NCI-H2029 (cell line): ENCODE data around the gene PGAP6.
"Not testable (repeated sequence)": the region's sequence is repeated elsewhere in the genome, so short reads cannot be mapped to it uniquely, and the experiment has no call there.

Experiments
- DNase-seq: peaks from one replicate; lab custom pipeline; 2025; lab: John Stamatoyannopoulos, UW

Gene PGAP6, protein sequence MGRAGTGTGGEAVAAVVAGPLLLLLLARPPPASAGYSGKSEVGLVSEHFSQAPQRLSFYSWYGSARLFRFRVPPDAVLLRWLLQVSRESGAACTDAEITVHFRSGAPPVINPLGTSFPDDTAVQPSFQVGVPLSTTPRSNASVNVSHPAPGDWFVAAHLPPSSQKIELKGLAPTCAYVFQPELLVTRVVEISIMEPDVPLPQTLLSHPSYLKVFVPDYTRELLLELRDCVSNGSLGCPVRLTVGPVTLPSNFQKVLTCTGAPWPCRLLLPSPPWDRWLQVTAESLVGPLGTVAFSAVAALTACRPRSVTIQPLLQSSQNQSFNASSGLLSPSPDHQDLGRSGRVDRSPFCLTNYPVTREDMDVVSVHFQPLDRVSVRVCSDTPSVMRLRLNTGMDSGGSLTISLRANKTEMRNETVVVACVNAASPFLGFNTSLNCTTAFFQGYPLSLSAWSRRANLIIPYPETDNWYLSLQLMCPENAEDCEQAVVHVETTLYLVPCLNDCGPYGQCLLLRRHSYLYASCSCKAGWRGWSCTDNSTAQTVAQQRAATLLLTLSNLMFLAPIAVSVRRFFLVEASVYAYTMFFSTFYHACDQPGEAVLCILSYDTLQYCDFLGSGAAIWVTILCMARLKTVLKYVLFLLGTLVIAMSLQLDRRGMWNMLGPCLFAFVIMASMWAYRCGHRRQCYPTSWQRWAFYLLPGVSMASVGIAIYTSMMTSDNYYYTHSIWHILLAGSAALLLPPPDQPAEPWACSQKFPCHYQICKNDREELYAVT

DNA sequence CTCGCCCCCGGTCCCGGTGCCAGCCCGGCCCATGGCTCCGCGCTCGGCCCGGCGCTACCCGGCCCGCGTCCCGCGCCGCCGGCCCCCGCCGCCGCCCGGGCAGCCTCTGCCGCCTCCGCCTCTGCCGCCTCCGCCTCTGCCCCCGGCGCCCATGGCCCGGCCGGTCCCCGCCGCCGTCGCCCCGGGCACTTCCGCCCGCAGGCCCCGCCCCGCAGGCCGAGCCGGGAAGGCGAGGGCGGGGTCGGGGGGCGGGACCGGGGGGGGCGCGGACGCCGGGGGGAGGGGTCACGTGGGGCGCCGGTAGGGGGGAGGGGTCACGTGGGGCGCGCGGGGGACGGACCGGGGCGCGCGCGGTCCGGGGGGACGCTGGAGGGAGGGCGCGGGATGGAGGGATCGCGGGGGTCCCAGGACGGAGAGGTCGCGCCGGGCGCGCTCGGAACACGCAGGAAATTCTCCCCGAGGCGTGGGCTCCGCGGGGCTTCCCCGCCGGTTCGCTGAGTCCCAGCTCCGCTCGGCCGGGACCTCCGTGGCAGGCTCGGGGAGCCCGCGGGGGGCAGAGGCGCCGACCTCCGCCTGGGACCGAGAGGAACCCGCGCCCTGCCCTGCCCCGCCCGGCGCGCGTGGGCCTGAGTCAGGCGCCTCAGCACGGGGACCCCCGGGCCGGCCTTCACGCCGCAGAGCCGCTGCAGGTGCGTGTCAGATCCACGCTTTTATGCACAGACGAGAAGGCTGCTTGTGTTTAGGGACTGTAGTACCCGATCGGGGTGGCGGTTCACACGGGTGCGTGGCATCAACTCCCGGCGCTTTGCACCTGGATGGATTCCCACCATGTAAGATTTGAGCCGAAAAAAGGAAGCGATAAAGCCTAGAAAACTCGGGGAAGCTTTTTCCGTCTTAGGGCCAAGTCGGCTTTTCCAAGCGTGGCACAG lies at the start of gene PGAP6:
PGAP6 (minus strand) TSS at position 190 of the 929 bp plus-strand sequence; CDS start at position 33, 157 bp downstream.
- DNase-seq = peak; percentile 45

DNA sequence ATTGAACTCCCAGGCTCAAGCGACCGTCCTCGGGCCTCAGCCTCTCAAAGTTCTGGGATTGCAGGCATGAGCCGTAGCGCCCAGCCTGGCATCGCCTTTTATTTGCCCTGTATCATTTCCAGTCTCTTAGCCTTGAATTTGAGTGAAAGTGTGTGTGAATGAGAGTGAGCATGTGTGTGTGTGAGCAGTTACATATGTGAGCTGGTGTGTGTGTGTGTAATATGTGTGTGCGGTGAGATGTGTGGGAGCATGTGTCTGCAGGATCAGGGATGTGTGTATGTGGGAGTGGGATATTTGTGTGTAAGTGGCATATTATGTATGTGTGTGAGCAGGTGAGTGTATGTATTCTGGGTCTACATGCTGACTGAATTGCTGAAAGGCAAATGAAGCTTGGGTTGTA lies 49.1 kb upstream of the PGAP6 start:
- DNase-seq = no peak

DNA sequence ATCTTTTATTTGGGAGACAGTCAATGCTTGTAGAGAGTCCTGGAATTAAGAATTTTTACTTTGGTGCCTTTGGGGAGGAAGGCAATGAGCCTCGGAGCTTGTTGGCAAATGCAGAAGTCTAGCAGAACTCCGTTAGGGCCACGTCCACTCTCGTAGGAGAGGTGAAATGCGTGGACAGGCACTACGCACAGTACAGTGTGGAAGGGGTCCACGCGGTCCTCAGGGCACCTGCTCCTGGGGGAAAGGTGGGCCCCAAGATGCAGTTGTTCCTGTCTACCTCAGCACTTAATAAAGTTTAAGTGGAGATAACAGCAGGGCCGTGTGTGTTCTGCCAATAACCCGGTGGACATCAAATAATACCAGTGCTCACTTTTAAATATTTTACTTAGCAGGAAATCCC lies 45.5 kb upstream of the PGAP6 start:
- DNase-seq = no peak

DNA sequence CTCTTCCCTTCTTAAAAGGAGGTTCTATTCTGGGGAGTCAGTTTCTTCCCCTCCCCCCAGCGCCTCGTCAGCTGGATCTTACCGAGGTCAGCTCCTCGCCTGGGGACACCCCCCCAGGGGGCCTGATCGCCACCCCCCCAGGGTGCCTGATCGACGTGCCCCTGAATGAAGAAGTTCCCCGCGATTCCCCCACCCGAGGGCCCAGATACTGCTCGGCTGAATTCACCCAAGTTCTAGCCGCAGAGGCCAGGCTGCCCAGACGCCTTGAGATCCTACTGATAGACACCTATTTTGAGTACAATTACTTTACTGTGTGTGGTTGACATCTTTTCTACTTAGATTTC lies 45.1 kb upstream of the PGAP6 start:
- DNase-seq = no peak

DNA sequence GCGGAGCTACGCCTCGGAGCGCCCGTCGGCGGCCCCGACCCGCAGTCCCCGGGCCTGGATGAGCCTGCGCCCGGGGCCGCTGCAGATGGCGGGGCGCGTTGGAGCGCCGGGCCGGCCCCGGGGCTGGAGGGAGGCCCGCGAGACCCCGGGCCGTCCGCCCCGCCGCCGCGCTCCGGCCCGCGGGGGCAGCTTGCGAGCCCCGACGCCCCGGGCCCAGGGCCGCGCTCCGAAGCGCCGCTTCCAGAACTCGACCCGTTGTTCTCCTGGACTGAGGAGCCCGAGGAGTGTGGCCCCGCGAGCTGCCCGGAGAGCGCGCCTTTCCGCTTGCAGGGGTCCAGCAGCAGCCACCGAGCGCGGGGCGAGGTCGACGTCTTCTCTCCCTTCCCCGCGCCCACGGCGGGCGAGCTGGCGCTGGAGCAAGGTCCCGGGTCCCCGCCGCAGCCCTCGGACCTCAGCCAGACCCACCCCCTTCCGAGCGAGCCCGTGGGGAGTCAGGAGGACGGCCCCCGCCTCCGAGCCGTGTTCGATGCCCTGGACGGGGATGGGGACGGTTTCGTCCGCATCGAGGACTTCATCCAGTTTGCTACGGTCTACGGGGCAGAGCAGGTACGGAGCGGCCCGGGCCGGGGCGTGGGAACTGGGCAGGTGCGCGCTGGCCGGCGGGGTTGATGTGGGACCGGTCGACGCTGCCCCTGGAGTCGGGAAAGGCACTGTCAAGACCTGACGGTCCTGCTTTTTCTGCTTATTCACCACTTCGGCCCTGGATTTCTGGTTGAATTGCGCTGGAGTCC lies 44.5 kb upstream of the PGAP6 start:
- DNase-seq = no peak

DNA sequence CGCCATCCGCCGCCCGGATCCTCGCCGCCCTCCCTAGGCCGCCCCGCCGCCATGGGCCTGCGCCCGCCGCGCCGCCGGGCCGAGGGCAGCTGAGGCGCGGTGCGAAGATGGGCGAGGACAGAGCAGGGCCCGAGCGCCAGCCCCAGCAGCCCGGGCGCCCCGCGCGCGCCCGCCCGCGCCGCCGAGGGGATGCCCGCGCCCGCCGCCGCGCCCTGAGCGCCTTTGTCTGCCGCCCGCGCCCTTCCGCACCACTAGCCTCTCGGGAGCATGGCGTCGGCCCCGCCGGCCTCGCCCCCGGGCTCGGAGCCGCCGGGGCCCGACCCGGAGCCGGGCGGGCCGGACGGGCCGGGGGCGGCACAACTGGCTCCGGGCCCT lies 43.9 kb upstream of the PGAP6 start:
- DNase-seq = no peak

DNA sequence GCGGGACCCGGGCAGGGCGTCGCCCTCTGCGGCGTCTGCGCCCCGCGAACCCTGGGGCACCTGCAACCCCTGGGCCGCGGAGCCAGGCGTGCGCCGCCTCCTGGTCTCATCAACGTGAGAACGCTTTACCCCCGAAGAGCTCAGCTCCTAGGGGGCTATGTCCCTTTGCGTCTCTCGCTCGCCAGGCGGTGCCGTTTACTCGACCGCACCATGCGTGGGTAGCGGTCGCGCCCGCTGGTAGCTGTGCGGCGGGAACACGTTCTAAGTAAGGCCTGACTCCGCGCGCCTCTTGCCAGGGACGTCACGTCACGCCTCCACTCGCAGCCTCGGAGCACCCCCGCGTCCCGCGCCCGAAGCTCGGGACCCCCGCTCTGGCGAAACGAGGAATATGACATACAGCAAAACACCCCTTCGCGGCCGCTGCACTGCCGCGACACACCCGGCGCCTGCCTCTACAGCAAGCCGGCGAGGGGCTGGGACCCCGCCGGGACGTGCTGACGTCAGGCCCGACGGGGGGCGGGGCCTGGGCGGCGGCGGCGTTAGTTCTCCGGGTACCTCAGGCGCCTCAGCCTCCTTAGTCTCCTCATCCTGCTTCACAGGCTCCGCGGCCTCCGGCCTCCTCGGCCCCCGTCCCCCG lies 43.4 kb upstream of the PGAP6 start, which contains the start of gene RAB11FIP3:
RAB11FIP3 (plus strand) TSS at position 568 of the 637 bp plus-strand sequence. CDS start 358 bp downstream, outside the sequence.
- DNase-seq = peak; percentile 47

DNA sequence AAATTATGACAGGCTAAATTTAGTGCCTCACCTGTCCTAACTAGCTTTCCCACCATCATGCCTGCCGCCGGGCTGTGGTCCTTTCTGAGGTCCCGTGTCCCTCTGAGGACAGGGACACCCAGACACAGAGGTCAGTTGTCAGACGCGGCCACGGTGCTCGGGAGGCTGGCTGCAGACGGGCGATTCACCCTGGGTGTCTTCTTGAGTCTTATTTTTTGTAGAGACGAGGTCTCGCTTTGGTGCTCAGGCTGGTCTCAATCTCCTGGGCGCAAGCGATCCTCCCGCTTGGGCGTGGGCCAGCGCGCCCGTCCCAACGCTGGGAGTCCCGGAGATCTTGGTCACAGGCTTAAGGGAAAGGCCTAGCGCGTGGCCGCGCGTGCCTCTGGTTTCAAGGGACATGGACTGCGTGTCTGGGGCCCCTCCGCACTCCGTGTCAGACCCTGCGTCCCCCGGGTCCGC lies 42.9 kb upstream of the PGAP6 start:
- DNase-seq = no peak

DNA sequence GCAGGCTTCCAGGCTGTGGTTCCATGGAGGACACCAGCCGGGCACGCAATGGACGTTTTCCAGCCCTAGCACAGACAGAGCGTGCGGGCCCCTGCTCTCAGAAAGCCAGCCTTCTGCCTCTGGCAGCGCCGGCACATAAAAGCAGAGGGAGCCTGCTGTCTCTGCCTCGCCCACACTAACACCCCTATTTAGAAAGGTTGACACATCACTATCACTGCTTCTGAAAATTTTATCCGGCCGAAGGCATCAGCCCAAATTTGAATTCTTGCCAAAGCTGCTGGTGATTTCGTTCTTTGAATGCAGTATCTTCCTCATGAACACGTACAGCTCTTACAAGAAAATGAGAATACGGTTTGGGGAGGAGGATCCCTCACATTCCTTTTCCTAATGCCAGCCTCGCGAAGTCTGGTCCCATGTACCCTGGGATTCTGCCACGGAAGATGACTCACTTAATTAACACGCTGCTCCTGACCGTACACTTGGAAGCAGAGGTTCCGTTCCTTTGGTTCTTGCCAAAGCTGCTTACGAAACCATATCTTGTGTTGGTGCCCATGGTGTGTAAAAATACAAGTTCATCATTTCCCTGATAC lies 42.4 kb upstream of the PGAP6 start:
- DNase-seq = no peak

DNA sequence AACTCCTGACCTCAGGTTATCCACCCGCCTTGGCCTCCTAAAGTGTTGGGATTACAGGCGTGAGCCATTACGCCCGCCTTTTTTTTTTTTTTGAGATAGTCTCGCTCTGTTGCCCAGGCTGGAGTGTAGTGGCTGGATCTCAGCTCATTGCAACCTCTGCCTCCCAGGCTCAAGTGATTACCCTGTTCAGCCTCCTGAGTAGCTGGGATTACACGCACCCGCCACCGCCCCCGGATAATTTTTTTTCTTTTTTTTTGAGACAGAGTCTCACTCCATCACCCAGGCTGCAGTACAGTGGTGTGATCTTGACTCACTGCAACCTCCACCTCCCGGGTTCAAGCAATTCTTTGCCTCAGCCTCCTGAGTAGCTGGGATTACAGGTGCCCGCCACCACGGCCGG lies 40.4 kb upstream of the PGAP6 start:
- not testable (repeated sequence) for DNase-seq

DNA sequence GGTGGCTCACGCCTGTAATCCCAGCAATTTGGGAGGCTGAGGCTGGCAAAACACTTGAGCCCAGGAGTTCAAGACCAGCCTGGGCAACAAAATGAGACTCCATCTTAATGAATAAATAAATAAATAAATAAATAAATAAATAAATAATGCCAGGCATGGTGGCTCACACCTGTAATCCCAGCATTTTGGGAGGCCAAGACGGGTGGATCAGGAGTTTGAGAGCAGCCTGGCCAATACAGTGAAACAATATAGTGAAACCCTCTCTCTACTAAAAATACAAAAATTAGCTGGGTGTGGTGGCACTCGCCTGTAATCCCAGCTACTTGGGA lies 33.4 kb upstream of the PGAP6 start:
- not testable (repeated sequence) for DNase-seq

DNA sequence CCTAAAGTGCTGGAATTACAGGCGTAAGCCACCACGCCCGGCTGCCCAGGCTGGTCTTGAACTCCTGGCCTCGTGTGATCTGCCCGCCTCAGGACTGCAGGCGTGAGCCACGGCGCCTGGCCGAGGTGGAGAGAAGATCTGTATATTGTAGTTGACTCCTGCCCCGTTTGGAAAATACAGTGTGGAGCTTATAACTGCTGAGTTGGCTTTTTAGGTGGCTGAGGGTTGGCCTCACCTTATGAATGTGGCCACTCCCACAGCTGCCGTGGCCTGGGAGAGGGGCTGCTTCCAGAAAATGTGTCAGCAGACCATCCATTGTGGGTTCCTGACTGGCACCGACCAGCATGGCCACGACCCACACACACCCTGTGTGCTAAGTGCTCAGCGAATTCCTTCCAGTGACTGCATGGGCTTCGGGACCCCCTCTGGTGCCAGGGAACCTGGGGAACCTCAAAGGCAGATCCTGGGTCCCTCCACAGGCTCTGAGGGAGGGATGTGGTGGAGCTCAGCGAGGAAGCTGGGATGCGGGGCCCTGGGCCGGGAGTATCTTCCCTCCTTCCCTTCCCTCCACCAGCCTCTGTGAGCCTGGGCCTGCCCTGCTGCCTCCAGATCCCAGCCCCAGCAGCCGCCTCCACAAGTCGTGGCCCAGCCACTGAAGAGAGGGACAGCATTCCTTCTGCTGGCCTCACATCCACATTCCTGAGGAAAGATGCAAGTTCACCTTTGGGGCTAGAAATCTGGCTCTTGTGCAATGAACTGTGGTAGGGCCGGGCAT lies 32.8 kb upstream of the PGAP6 start:
- DNase-seq = no peak

DNA sequence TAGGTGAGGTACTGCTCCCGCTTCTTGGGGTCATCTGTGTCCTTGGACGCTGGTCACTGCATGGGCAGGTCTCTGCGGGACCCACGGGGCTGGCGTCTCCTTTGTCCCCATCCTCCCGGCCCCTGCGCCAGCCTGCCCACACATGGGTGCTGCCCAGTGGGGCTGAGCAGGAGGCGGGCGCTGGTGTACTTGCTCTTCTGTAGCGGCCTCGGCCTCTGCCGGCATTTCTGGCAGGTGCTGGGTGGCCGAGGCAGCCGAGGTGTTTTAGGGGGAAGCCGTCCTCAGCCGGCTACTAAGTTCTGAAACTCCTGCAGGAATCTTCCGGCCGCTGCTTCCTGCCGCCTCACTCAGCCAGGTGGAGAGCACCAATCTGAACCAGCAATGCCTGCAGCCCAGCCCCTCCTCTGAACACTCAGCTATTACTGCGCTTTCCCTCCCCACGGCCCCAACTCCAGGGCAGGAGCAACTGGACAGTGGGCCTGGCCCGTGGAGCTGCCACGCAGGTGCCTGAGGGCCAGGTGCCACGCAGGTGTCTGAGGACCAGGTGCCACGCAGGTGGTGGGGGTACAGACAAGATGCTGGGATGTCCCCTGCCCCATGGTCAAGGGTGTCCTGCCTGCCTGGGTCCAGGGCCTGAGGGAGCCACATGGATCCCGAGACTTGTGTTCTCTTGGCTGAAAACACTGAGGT lies 29.9 kb upstream of the PGAP6 start:
- DNase-seq = no peak

DNA sequence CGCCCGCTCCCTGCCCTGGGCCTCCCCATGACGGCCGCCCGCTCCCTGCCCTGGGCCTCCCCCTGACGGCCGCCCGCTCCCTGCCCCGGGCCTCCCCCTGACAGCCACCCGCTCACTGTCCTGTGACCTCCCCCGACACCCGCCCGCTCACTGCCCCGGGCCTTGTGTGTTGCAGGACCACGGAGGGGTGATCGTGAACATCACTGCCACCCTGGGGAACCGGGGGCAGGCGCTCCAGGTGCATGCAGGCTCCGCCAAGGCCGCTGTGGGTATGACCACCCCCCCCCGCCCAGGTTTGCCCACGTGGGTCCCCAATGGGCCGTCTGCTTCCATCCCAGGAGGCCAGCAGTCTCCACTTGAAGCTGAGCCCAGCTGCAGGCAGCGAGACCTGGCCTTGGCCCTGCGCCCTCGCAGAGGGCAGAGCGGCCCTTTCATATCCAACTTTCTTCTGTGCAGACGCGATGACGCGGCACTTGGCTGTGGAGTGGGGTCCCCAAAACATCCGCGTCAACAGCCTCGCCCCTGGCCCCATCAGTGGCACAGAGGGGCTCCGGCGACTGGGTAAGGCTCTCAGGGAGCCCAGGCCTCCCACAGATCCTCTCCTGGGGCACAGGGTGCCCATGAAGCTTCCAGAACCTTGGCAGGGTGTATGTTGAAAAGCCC lies 28.9 kb upstream of the PGAP6 start:
- DNase-seq = no peak

DNA sequence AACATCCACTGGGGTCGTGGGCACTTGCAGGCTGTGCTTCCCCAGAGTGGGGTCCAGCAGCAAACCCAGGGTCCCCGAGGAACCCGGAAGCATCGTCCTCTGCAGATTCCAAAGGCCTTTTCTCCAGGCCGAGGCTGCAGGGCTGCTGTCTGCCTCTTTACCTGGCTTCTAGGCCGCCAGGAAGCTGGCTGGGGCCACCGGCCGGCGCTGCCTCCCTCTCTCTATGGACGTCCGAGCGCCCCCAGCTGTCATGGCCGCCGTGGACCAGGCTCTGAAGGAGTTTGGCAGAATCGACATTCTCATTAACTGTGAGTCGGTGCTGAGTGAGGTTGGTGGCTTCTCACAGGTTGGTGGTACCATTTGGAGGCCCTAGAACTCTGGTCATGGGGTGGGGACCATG lies 25.5 kb upstream of the PGAP6 start:
- no peak for DNase-seq

DNA sequence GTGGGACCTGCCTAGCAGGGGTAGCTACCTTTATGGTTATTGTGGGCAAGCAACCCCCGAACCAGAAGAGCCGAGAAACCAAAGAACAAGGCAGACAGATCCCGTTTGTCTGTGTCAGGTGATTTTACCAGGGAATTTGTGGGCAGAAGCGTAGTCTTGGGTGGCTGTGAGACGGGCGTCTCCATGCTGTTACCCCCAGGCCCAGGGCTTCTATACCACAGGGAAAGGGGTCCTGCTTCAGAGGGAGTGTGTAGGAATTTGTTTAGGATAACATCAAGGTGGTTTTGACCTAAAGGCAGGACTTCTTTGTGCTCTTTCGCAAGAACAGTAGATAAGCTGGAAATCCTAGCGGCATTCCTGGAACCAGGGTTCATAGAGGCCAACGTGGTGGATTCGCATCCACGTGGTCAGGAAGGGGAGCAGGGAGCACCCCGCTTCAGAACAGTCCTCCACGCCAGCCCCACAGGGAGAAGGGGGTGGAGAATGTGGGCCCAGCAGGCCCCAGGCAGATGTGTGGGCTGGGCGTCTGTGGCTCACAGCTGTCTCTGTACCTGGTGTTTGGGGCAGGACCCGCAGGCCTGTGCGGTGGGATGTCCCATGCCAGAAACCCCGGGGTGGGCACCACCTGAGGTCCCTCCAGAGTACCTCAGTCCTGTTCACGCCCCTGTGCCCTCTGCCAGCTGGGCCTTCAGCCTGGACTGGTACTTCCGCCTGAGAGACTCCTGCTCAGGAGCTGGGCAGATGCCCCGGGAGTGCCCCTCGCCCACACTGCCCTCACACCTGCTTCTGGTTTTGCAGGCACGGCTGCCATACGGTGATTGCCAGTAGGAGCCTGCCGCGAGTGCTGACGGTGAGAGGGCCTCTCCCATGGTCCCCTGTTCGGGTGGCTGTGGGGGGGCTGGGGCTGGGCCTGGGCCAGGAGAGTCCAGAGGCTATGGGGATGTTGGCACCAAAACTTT lies 24.0 kb upstream of the PGAP6 start:
- DNase-seq = no peak

DNA sequence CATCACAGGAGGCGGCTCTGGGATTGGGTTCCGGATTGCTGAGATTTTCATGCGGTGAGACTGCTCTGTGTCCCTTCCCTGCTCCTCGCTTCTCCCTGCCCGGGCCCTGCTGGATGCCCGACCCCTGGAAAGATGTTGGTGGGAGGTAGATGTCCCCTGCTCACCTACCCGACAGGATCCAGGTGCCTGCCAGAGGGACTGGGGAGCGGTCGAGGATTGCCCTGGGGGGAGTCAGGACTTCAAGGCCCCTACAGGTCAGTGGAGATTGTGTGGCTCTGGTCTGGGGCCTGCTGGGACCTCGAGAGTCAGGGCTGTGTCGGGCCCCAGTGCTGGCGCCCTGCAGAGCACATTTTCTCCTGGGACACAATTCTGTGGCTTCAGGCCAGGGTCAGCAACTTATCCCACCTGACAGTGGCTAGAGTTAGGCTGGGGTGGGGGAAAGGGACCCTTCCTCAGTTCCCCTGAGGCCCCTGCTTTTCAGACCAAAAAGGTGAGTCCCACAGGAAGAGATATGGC lies 23.3 kb upstream of the PGAP6 start:
- DNase-seq = no peak
